Measurements from ENCODE around the gene SLC26A9. TPM values are rescaled to one million over a fixed set of nuclear protein-coding genes. Genes with fewer than 3 reads are reported as not detected.

Gene SLC26A9
- total RNA-seq, 2 donors from 2014 or later = not detected

DNA sequence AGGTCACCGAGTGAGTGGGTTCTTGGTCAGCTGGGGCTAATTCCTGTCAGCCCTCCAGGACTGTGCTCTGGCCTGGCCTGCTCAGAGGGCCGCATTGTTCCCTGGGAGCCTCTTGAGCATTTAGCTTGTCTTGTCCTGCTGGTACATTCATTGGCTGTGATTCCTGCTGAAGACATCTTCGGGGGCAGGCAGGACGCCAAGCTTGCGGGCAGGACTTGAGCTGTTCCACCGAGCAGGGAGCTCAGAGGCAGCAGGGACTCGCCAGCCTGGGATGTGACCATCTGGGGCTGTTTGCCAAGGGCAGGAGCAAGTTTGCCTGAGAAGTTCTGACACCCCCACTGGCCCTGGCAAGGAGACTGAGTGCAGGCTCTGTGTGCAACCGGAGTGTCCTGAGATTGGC is 7.0 kb upstream of the SLC26A9 start:
- Mint-ChIP-seq H3K27me3 (ENCODE audit: low read depth) (peaks cover 16% of the 10 kb centered on the region), H3K27ac (no peak overlapping the region), H3K4me3 (no peak overlapping the region), H3K9me3 (no peaks in the 10 kb centered on the region), H3K4me1 (ENCODE audit: low read depth) (no peaks in the 10 kb centered on the region), H3K36me3 (ENCODE audit: insufficient read depth in 2 of 2) (no peaks in the 10 kb centered on the region)
- ATAC-seq (replicated peaks in 1 of 2) (no peak), DNase-seq (no peak)

DNA sequence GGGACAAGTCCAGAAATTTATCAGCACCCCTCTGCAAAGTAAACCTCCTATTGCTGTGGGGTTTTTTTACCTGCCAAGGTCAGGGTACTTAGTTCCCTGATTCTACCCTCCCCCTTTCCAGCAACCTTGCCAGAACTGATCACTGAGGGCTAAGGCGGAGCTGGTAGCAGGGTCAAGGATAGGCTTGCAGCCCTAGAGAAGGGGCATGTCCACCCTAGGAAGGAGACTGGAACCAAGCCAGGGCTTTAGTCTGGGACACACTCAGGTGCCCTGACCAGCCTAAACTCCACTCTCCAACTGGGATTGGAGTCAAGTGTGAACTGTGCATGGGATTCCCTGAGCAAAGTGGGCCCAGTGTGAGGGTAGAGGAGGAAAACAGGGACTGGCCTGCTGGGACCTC is 6.5 kb upstream of the SLC26A9 start:
- H3K27me3 Mint-ChIP-seq (ENCODE audit: low read depth) = peaks cover 11% of the 10 kb centered on the region
- H3K4me3 Mint-ChIP-seq = no peak overlapping the region
- H3K9me3 Mint-ChIP-seq = no peaks in the 10 kb centered on the region
- no peaks in the 10 kb centered on the region for H3K36me3 Mint-ChIP-seq (ENCODE audit: insufficient read depth in 2 of 2)
- H3K27ac Mint-ChIP-seq = no peak overlapping the region
- ATAC-seq (replicated peaks in 1 of 2) (no peak), DNase-seq (no peak)
- H3K4me1 Mint-ChIP-seq (ENCODE audit: low read depth) = no peaks in the 10 kb centered on the region

- Mint-ChIP-seq H3K27me3 (ENCODE audit: low read depth) (peaks cover 16% of the 10 kb centered on the region), H3K4me3 (no peak overlapping the region), H3K4me1 (ENCODE audit: low read depth) (no peaks in the 10 kb centered on the region)
These were observed 5.6 kb upstream of the SLC26A9 start for GRCh38 chr1:205948886-205949285.

DNA sequence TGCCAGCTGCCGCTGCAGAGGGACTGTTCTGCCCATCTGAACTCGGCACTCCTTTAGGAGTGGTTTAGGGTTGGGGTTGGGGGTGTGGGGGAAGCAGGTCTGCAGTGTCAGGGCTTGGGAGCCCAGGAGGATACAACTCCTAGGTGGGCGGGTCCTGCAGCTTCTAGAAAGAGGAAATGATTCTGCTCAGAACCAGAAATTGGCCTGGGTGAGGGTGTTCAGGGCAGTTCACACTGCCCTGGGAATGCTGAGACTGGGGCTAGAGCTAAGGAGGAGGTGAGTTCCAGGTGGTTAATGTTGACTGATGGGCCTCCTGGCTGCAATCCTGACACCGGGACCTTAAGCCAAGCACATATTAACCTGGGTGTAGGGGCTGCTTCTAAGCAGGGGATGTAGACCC is 4.8 kb upstream of the SLC26A9 start:
- Mint-ChIP-seq H3K36me3 (ENCODE audit: insufficient read depth in 2 of 2) (no peaks in the 10 kb centered on the region), H3K27me3 (ENCODE audit: low read depth) (peaks cover 19% of the 10 kb centered on the region), H3K27ac (no peak overlapping the region), H3K4me1 (ENCODE audit: low read depth) (no peaks in the 10 kb centered on the region), H3K4me3 (no peak overlapping the region), H3K9me3 (no peaks in the 10 kb centered on the region)
- ATAC-seq (replicated peaks in 1 of 2) (no peak), DNase-seq (no peak)

More at GRCh38 chr1:205948886-205949285, 5.6 kb upstream of the SLC26A9 start:
- no peak overlapping the region for H3K27ac Mint-ChIP-seq
- ATAC-seq (replicated peaks in 1 of 2) = no peak
- no peaks in the 10 kb centered on the region for H3K36me3 Mint-ChIP-seq (ENCODE audit: insufficient read depth in 2 of 2)
- no peak for DNase-seq
- no peaks in the 10 kb centered on the region for H3K9me3 Mint-ChIP-seq

DNA sequence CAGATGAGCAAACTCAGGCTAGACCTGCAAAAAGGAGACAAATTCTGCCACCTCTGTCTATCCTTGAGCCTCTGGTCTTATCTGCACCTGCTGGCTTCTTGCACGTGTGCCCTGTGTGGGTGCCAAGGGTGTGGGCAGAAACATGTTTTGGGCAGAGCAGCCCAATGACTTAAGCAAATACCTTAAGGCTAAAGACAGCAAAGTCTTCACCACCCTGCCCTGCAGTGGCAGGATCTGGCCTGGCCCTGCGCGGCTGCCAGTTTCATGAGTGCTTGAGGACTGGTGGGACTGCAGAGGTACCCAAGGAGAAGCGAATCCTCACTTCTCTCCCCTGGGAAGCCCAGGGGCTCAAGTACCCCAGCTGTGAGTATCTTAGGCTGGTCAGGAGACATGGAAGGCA is 3.8 kb upstream of the SLC26A9 start:
- Mint-ChIP-seq H3K36me3 (ENCODE audit: insufficient read depth in 2 of 2) (no peaks in the 10 kb centered on the region), H3K9me3 (no peaks in the 10 kb centered on the region), H3K27ac (no peak overlapping the region), H3K27me3 (ENCODE audit: low read depth) (peaks cover 22% of the 10 kb centered on the region), H3K4me1 (ENCODE audit: low read depth) (no peaks in the 10 kb centered on the region), H3K4me3 (no peak overlapping the region)
- ATAC-seq (replicated peaks in 1 of 2) = no peak
- DNase-seq = no peak

GRCh38 chr1:205945069-205945468 is 1.8 kb upstream of the SLC26A9 start:
- Mint-ChIP-seq H3K27ac (no peak overlapping the region), H3K9me3 (no peaks in the 10 kb centered on the region), H3K27me3 (ENCODE audit: low read depth) (peaks cover 33% of the 10 kb centered on the region), H3K4me3 (no peak overlapping the region), H3K4me1 (ENCODE audit: low read depth) (no peaks in the 10 kb centered on the region), H3K36me3 (ENCODE audit: insufficient read depth in 2 of 2) (no peaks in the 10 kb centered on the region)
- ATAC-seq (replicated peaks in 1 of 2) (no peak), DNase-seq (no peak)

- no peak for DNase-seq
- Mint-ChIP-seq H3K4me1 (ENCODE audit: low read depth) (no peaks in the 10 kb centered on the region), H3K27ac (no peak overlapping the region), H3K27me3 (ENCODE audit: low read depth) (peaks cover 39% of the 10 kb centered on the region), H3K36me3 (ENCODE audit: insufficient read depth in 2 of 2) (no peaks in the 10 kb centered on the region), H3K4me3 (no peak overlapping the region), H3K9me3 (no peaks in the 10 kb centered on the region)
- no peak for ATAC-seq (replicated peaks in 1 of 2)
These were observed 1.3 kb upstream of the SLC26A9 start for GRCh38 chr1:205944525-205944924.

GRCh38 chr1:205942631-205943159 is 561 bp downstream of the SLC26A9 start:
- H3K27ac Mint-ChIP-seq = no peak overlapping the region
- H3K9me3 Mint-ChIP-seq = no peaks in the 10 kb centered on the region
- peaks cover 53% of the 10 kb centered on the region for H3K27me3 Mint-ChIP-seq (ENCODE audit: low read depth)
- H3K36me3 Mint-ChIP-seq (ENCODE audit: insufficient read depth in 2 of 2) = no peaks in the 10 kb centered on the region
- H3K4me3 Mint-ChIP-seq = no peak overlapping the region
- no peak for ATAC-seq (replicated peaks in 1 of 2)
- no peak for DNase-seq
- H3K4me1 Mint-ChIP-seq (ENCODE audit: low read depth) = no peaks in the 10 kb centered on the region

DNA sequence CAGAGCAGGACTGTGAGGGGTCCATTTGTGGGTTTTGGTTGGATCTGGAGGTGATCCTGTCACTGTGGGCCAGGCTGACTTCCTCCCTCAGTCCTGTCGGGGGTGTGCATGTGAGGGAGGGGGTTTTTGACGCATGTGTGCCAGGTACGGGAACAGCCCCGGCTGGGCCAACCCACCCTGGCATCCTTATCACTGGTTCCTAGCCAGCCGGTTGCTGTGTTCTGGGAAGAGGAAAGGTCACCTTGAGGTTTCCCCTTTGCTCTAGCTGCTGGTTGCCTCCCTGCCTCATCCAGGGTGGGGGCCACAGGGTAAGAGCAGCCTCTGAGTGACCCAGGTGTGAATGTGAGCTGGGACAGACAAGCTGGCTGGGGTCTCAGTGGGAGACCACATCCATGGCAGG is 2.5 kb downstream of the SLC26A9 start:
- no peak overlapping the region for H3K27ac Mint-ChIP-seq

GRCh38 chr1:205939690-205940330 is 3.4 kb downstream of the SLC26A9 start:
- Mint-ChIP-seq H3K9me3 (no peaks in the 10 kb centered on the region), H3K27ac (no peak overlapping the region), H3K27me3 (ENCODE audit: low read depth) (peaks cover 56% of the 10 kb centered on the region), H3K4me1 (ENCODE audit: low read depth) (no peaks in the 10 kb centered on the region), H3K4me3 (no peak overlapping the region), H3K36me3 (ENCODE audit: insufficient read depth in 2 of 2) (no peaks in the 10 kb centered on the region)
- DNase-seq (peak in 1 of 2 donors; percentile 15), ATAC-seq (replicated peaks in 1 of 2) (no peak)

More for the DNA sequence above, 2.5 kb downstream of the SLC26A9 start:
- no peak for DNase-seq
- no peaks in the 10 kb centered on the region for H3K9me3 Mint-ChIP-seq
- H3K36me3 Mint-ChIP-seq (ENCODE audit: insufficient read depth in 2 of 2) = no peaks in the 10 kb centered on the region
- no peak overlapping the region for H3K4me3 Mint-ChIP-seq
- no peak for ATAC-seq (replicated peaks in 1 of 2)
- H3K27me3 Mint-ChIP-seq (ENCODE audit: low read depth) = peaks cover 57% of the 10 kb centered on the region
- no peaks in the 10 kb centered on the region for H3K4me1 Mint-ChIP-seq (ENCODE audit: low read depth)

- Mint-ChIP-seq H3K4me1 (ENCODE audit: low read depth) (no peaks in the 10 kb centered on the region), H3K9me3 (no peaks in the 10 kb centered on the region), H3K27me3 (ENCODE audit: low read depth) (peaks cover 55% of the 10 kb centered on the region)
These were observed 4.6 kb downstream of the SLC26A9 start for GRCh38 chr1:205938682-205939081.

GRCh38 chr1:205936846-205937586 is 6.2 kb downstream of the SLC26A9 start:
- Mint-ChIP-seq H3K36me3 (ENCODE audit: insufficient read depth in 2 of 2) (no peaks in the 10 kb centered on the region), H3K4me1 (ENCODE audit: low read depth) (no peaks in the 10 kb centered on the region), H3K27ac (no peak overlapping the region), H3K27me3 (ENCODE audit: low read depth) (peaks cover 63% of the 10 kb centered on the region), H3K4me3 (no peak overlapping the region), H3K9me3 (no peaks in the 10 kb centered on the region)
- ATAC-seq (replicated peaks in 1 of 2) = no peak
- DNase-seq = no peak

More at GRCh38 chr1:205938682-205939081, 4.6 kb downstream of the SLC26A9 start:
- Mint-ChIP-seq H3K4me3 (no peak overlapping the region), H3K36me3 (ENCODE audit: insufficient read depth in 2 of 2) (no peaks in the 10 kb centered on the region), H3K27ac (no peak overlapping the region)
- ATAC-seq (replicated peaks in 1 of 2) (no peak), DNase-seq (no peak)

- Mint-ChIP-seq H3K36me3 (ENCODE audit: insufficient read depth in 2 of 2) (no peaks in the 10 kb centered on the region), H3K27me3 (ENCODE audit: low read depth) (peaks cover 56% of the 10 kb centered on the region), H3K4me1 (ENCODE audit: low read depth) (no peaks in the 10 kb centered on the region), H3K9me3 (no peaks in the 10 kb centered on the region), H3K27ac (no peak overlapping the region), H3K4me3 (no peak overlapping the region)
- no peak for DNase-seq
- no peak for ATAC-seq (replicated peaks in 1 of 2)
These were observed 6.9 kb downstream of the SLC26A9 start for GRCh38 chr1:205936311-205936710.

Data from activated T-cell treated with anti-CD3 and anti-CD28 coated beads, Interleukin-2, amount 50 U/mL, for 72 hours (primary cell).